Activated naive CD8-positive, alpha-beta T cell treated with anti-CD3 and anti-CD28 coated beads for 36 hours (primary cell): ENCODE data around the gene TYSND1. TPM values are rescaled to one million over a fixed set of nuclear protein-coding genes. Genes with fewer than 3 reads are reported as not detected.

Experiments used
- DNase-seq: peaks from one replicate; pipeline ENCODE4 v3.0.0; 2021
- H3K27ac Mint-ChIP-seq: one replicate; pipeline ENCODE4 v1.8.0; 2022; ENCODE audit warnings: mild to moderate bottlenecking, moderate library complexity, mixed read lengths
- H3K27me3 Mint-ChIP-seq: one replicate; pipeline ENCODE4 v1.8.0; 2022; ENCODE audit warnings: mild to moderate bottlenecking, mixed read lengths
- H3K36me3 Mint-ChIP-seq: one replicate; pipeline ENCODE4 v1.8.0; 2021; ENCODE audit warnings: mild to moderate bottlenecking, mixed read lengths
- H3K4me1 Mint-ChIP-seq: one replicate; pipeline ENCODE4 v1.8.0; 2021; ENCODE audit warnings: mixed read lengths
- H3K4me3 Mint-ChIP-seq: one replicate; pipeline ENCODE4 v1.8.0; 2022; ENCODE audit warnings: mild to moderate bottlenecking, moderate library complexity, mixed read lengths
- H3K9me3 Mint-ChIP-seq: one replicate; pipeline ENCODE4 v1.8.0; 2022; ENCODE audit warnings: mixed read lengths
- total RNA-seq, 2 experiments: library from RNA; stranded (reverse); gene quantifications; one replicate each; pipeline ENCODE4 v1.2.3, GENCODE V29; 2021

TYSND1 gene
- total RNA-seq, 2 experiments from 2014 or later = 15.8 to 15.9 TPM

DNA sequence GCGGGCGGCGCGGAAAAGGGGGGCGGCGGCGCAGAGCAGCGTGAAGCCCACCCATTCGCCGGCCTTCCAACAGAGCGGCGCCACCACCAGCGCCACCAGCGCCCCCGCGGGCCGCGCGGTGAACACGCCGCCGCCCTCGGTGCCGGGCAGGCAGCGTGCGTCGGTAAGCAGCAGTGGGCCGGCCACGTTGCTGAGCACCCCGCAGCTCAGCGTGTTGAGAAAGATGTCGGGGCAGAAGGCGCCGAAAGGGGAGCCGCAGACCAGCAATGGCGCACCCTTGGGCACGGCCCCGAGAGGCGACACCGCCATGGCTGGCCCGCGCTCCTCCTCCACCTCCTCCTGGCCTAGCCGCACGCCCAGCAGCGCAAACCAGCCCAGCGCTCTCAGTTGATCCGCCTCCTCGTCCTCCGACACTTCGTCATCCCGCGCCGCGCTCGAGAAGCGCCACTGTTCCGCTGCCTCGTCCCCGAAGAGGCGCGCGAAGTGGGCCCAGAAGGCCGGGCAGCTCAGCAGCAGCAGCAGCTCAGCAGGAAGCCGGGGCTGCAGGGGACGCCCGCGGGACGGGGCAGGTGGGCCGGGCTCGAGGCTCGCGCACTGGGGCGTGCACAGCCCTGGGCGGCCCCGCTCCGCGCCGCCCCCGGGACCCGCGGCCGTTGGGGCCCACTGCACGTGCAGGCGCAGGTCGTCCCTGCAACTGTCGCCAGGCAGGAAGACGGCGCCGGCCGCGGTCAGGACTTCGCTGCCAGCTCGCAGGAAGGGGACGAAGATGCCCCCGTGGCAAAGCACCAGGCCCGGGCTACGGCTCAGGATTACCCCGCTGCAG lies 623 bp downstream of the TYSND1 start:
- Mint-ChIP-seq H3K36me3 (peaks cover 20% of the 10 kb centered on the region), H3K4me1 (peaks cover 35% of the 10 kb centered on the region), H3K27ac (peak overlapping the region; percentile 97), H3K27me3 (no peaks in the 10 kb centered on the region), H3K9me3 (no peaks in the 10 kb centered on the region), H3K4me3 (peak overlapping the region; percentile 91)
- peak; percentile 84 for DNase-seq

DNA sequence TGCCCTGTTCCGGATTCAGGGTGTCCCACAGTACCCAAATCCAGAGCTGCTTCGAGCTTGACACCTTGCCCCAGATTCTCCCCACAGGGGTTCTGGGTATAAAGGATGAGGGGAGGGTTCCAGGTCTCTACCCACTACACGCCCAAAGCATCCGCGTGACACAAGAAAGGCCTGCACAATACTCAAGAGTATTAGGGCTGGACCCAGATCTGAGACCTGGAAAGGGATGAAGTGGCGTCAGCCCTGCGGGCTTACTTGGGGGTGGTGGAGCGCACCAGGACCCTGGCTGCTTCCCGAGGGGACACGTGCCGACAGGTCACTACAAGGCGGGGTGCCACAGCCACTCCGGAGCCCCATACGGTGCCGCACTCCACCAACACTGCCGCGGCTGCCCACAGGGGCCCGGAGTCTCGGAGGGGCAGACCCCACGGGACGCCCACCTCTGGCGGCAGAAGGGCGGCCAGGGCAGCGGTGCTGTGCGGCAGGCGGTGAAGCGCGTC lies 1.3 kb downstream of the TYSND1 start:
- Mint-ChIP-seq H3K27me3 (no peaks in the 10 kb centered on the region), H3K4me1 (peaks cover 32% of the 10 kb centered on the region)
- no peak for DNase-seq

GRCh38 chr10:70144372-70145110 lies 2.0 kb downstream of the TYSND1 start:
- Mint-ChIP-seq H3K36me3 (peaks cover 15% of the 10 kb centered on the region), H3K27me3 (no peaks in the 10 kb centered on the region), H3K27ac (peak overlapping the region; percentile 97), H3K4me3 (peak overlapping the region; percentile 91), H3K9me3 (no peaks in the 10 kb centered on the region), H3K4me1 (peaks cover 32% of the 10 kb centered on the region)
- no peak for DNase-seq

More for the DNA sequence above, 1.3 kb downstream of the TYSND1 start:
- peaks cover 20% of the 10 kb centered on the region for H3K36me3 Mint-ChIP-seq
- H3K4me3 Mint-ChIP-seq = peak overlapping the region; percentile 91
- H3K9me3 Mint-ChIP-seq = no peaks in the 10 kb centered on the region
- H3K27ac Mint-ChIP-seq = peak overlapping the region; percentile 97

GRCh38 chr10:70142555-70142954 lies 3.9 kb downstream of the TYSND1 start:
- H3K4me1 Mint-ChIP-seq = peaks cover 35% of the 10 kb centered on the region
- DNase-seq = no peak
- H3K4me3 Mint-ChIP-seq = no peak overlapping the region
- H3K36me3 Mint-ChIP-seq = peaks cover 15% of the 10 kb centered on the region
- no peaks in the 10 kb centered on the region for H3K9me3 Mint-ChIP-seq
- H3K27ac Mint-ChIP-seq = no peak overlapping the region
- H3K27me3 Mint-ChIP-seq = no peaks in the 10 kb centered on the region

DNA sequence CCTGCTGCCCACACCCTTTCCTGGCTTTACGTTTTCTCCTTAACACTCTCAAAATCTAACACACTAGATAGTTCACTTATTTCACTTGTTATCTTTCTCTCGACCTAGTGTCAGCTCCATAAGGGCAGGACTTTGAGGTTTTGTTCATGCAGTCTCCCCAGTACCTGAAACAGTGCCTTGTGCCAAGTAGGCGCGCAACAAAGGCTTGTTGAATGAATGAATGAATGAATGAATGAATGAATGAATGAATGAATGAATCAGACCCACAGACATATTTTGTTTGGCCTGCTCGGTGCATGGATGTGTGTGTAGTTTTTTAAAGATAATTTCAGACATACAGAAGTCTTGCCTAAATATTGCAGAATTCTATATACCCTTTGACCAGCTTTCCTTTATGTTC lies 6.2 kb downstream of the TYSND1 start:
- DNase-seq = no peak
- Mint-ChIP-seq H3K4me3 (no peak overlapping the region), H3K4me1 (peaks cover 30% of the 10 kb centered on the region), H3K36me3 (peaks cover 13% of the 10 kb centered on the region), H3K27me3 (no peaks in the 10 kb centered on the region), H3K9me3 (no peaks in the 10 kb centered on the region), H3K27ac (no peak overlapping the region)

- Mint-ChIP-seq H3K4me1 (peaks cover 30% of the 10 kb centered on the region), H3K36me3 (peaks cover 13% of the 10 kb centered on the region), H3K9me3 (no peaks in the 10 kb centered on the region), H3K27me3 (no peaks in the 10 kb centered on the region), H3K27ac (peak overlapping the region; percentile 1), H3K4me3 (no peak overlapping the region)
- DNase-seq = no peak
Observed at GRCh38 chr10:70139997-70140250, 6.6 kb downstream of the TYSND1 start.

- DNase-seq = no peak
- Mint-ChIP-seq H3K36me3 (peaks cover 10% of the 10 kb centered on the region), H3K27ac (no peak overlapping the region), H3K4me3 (no peak overlapping the region), H3K27me3 (no peaks in the 10 kb centered on the region), H3K9me3 (no peaks in the 10 kb centered on the region), H3K4me1 (peaks cover 25% of the 10 kb centered on the region)
Observed at GRCh38 chr10:70139151-70139996, 7.1 kb downstream of the TYSND1 start.

DNA sequence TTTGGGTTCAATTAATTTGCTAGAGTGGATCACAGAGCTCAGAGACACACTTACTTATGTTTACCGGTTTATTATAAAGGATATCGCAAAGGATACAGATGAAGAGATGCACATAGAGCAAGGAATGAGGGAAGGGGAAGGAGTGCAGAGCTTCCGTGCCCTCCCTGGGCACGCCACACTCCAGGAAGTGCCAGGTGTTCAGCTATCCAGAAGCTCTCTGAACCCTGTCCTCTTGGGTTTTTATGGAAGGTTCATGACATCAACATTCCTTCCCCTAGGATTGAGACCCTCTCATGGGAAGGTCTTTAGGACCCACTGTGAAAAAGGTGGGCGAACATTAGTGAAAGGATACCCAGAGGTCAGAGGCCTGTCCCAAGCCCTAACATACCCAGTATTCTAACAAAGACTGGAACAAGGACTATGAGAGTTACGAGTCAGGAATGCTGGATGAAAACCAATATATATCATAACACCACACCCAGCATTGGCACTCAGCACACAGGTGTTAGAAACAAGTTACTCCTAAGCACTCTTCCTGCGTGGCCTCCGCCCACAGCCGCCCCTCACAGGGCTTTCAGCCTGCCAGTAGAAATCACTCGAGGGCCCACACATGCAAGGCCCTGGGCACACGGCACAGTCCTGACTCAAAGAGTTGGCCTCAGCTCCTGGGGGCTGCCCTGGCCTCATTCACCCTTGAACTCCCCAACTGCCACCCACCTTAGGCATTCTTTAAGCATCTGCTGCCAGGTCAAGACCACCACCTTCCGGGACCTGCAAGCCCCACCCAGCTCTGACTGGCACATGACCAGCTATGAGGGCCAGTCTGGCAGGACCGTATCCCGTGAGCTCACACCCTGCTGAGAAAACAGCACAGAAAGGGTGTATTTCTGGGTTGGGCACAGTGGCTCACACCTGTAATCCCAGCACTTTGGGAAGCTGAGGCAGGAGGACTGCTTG lies 8.3 kb downstream of the TYSND1 start:
- Mint-ChIP-seq H3K27ac (no peak overlapping the region), H3K4me1 (peaks cover 14% of the 10 kb centered on the region), H3K4me3 (no peak overlapping the region), H3K27me3 (no peaks in the 10 kb centered on the region), H3K36me3 (peaks cover 7% of the 10 kb centered on the region), H3K9me3 (no peaks in the 10 kb centered on the region)
- DNase-seq = no peak

- Mint-ChIP-seq H3K4me1 (peaks cover 18% of the 10 kb centered on the region), H3K9me3 (no peaks in the 10 kb centered on the region), H3K27ac (no peak overlapping the region), H3K4me3 (no peak overlapping the region), H3K36me3 (peaks cover 2% of the 10 kb centered on the region), H3K27me3 (no peaks in the 10 kb centered on the region)
- no peak for DNase-seq
Observed at GRCh38 chr10:70137135-70137534, 9.4 kb downstream of the TYSND1 start.

- peaks cover 31% of the 10 kb centered on the region for H3K4me1 Mint-ChIP-seq
- H3K9me3 Mint-ChIP-seq = no peaks in the 10 kb centered on the region
- no peak overlapping the region for H3K4me3 Mint-ChIP-seq
- no peaks in the 10 kb centered on the region for H3K27me3 Mint-ChIP-seq
- no peak overlapping the region for H3K27ac Mint-ChIP-seq
- DNase-seq = no peak
- H3K36me3 Mint-ChIP-seq = peaks cover 2% of the 10 kb centered on the region
Observed at GRCh38 chr10:70135684-70136083, 10.8 kb downstream of the TYSND1 start.

GRCh38 chr10:70135046-70135445 lies 11.5 kb downstream of the TYSND1 start:
- DNase-seq = no peak
- Mint-ChIP-seq H3K36me3 (peaks cover 5% of the 10 kb centered on the region), H3K27ac (no peak overlapping the region), H3K9me3 (no peaks in the 10 kb centered on the region), H3K4me1 (peaks cover 32% of the 10 kb centered on the region), H3K27me3 (no peaks in the 10 kb centered on the region), H3K4me3 (no peak overlapping the region)

GRCh38 chr10:70132098-70133029 lies 14.1 kb downstream of the TYSND1 start, which contains the start of gene AIFM2:
TSS of gene AIFM2 (minus strand) at chr10:70132825. CDS start at chr10:70124084, 8,741 bp downstream.
- H3K4me3 Mint-ChIP-seq = peak within 1 kb of the TSS; percentile 86
- peaks cover 5% of the 10 kb centered on the region for H3K36me3 Mint-ChIP-seq
- no peaks in the 10 kb centered on the region for H3K27me3 Mint-ChIP-seq
- peak within 1 kb of the TSS; percentile 85 for H3K27ac Mint-ChIP-seq
- peaks cover 25% of the 10 kb centered on the region for H3K4me1 Mint-ChIP-seq
- no peaks in the 10 kb centered on the region for H3K9me3 Mint-ChIP-seq
- peak; percentile 58 for DNase-seq

GRCh38 chr10:70131560-70131937 lies 15.0 kb downstream of the TYSND1 start:
- Mint-ChIP-seq H3K4me3 (peak overlapping the region; percentile 86), H3K36me3 (peaks cover 5% of the 10 kb centered on the region), H3K27me3 (no peaks in the 10 kb centered on the region), H3K27ac (no peak overlapping the region), H3K9me3 (no peaks in the 10 kb centered on the region), H3K4me1 (peaks cover 23% of the 10 kb centered on the region)
- no peak for DNase-seq
